T-helper 2 cell treated with Interferon-gamma antibody and Interleukin-4, amounts not matched to agents 5 μg/mL and 100 μg/mL, for 36 hours (primary cell): ENCODE results near the gene TNFSF9.

ENCODE experiments used
- DNase-seq: peaks from one replicate; pipeline ENCODE4 v3.0.0; 2021; ENCODE audit warnings: low spot score
- H3K27ac Mint-ChIP-seq: one replicate; pipeline ENCODE4 v1.8.0; 2021; ENCODE audit warnings: mild to moderate bottlenecking, mixed read lengths
- H3K27me3 Mint-ChIP-seq: one replicate; pipeline ENCODE4 v1.8.0; 2021; ENCODE audit warnings: low read depth, mixed read lengths
- H3K36me3 Mint-ChIP-seq: one replicate; pipeline ENCODE4 v1.8.0; 2021; ENCODE audit warnings: low read depth, mixed read lengths
- H3K4me1 Mint-ChIP-seq: one replicate; pipeline ENCODE4 v1.8.0; 2021; ENCODE audit warnings: low read depth, mixed read lengths
- H3K4me3 Mint-ChIP-seq: one replicate; pipeline ENCODE4 v1.8.0; 2022; ENCODE audit warnings: mild to moderate bottlenecking, moderate library complexity, mixed read lengths
- H3K9me3 Mint-ChIP-seq: one replicate; pipeline ENCODE4 v1.8.0; 2021; ENCODE audit warnings: mixed read lengths

Gene TNFSF9, protein sequence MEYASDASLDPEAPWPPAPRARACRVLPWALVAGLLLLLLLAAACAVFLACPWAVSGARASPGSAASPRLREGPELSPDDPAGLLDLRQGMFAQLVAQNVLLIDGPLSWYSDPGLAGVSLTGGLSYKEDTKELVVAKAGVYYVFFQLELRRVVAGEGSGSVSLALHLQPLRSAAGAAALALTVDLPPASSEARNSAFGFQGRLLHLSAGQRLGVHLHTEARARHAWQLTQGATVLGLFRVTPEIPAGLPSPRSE

GRCh38 chr19:6530386-6531162, at the start of gene TNFSF9:
Gene TNFSF9 (plus strand): TSS chr19:6531026. CDS start chr19:6531037, 11 bp downstream.
- Mint-ChIP-seq H3K4me1 (peaks cover 29% of the 10 kb centered on the region), H3K4me3 (peak within 1 kb of the TSS; percentile 83), H3K9me3 (no peaks in the 10 kb centered on the region), H3K27ac (peak within 1 kb of the TSS; percentile 35), H3K27me3 (peaks cover 41% of the 10 kb centered on the region), H3K36me3 (no peaks in the 10 kb centered on the region)
- peak; percentile 86 for DNase-seq

DNA sequence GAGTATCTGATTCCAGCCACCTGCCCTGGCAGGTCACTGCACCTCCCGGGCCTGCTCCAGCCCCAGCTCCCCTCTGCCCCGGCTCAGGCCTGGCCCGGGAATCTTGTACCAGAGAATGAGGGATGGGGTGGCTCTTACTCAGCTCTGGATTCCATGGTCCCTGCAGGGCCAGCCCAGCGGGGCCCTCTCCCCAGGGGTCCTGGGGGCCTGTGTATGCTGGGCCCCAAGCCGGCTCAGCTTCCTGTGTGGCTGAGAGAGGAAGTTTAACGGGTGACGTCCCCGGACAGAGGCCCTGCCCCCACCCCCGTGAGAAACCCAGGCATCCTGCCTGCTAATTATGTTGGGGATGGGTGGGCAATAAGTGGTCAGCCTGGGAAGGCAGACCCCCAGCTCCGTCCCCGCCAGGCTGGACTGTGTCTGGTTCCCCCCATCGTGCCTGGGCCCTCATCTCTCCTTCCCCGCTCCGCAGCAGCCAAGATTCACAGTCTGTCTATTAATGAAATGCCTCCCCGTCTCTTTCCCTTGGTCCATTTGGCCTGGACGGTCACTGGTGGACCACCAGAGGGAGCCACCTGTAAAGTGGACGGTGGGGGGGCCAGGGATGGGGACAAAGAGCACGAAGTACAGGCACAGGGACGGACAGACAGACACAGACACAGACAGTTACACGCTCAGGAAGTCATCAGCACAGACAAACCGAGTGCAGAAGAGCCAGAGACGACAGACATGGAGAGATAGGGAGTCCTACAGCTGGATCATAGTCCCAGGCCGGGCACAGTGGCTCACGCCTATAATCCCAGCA, 49.1 kb upstream of the TNFSF9 start, which contains the start of gene DENND1C:
Gene DENND1C (minus strand): TSS at position 247 of the 802 bp plus-strand sequence. CDS start 92 bp downstream, at position 155.
- H3K4me3 Mint-ChIP-seq = peak within 1 kb of the TSS; percentile 98
- DNase-seq = peak; percentile 60

GRCh38 chr19:6482343-6482686, 48.5 kb upstream of the TNFSF9 start:
- Mint-ChIP-seq H3K27ac (peak overlapping the region; percentile 94), H3K9me3 (no peaks in the 10 kb centered on the region), H3K27me3 (no peaks in the 10 kb centered on the region), H3K4me3 (peak overlapping the region; percentile 98), H3K4me1 (peaks cover 24% of the 10 kb centered on the region), H3K36me3 (peaks cover 7% of the 10 kb centered on the region)
- no peak for DNase-seq

More for the DNA sequence above, 49.1 kb upstream of the TNFSF9 start, which contains the start of gene DENND1C:
- Mint-ChIP-seq H3K4me1 (peaks cover 24% of the 10 kb centered on the region), H3K36me3 (peaks cover 9% of the 10 kb centered on the region), H3K27ac (peak within 1 kb of the TSS; percentile 94), H3K27me3 (no peaks in the 10 kb centered on the region), H3K9me3 (no peaks in the 10 kb centered on the region)

GRCh38 chr19:6483235-6483634, 47.6 kb upstream of the TNFSF9 start:
- no peaks in the 10 kb centered on the region for H3K27me3 Mint-ChIP-seq
- no peak overlapping the region for H3K4me3 Mint-ChIP-seq
- no peaks in the 10 kb centered on the region for H3K9me3 Mint-ChIP-seq
- H3K4me1 Mint-ChIP-seq = peaks cover 24% of the 10 kb centered on the region
- peak overlapping the region; percentile 16 for H3K27ac Mint-ChIP-seq
- peaks cover 7% of the 10 kb centered on the region for H3K36me3 Mint-ChIP-seq
- DNase-seq = no peak

DNA sequence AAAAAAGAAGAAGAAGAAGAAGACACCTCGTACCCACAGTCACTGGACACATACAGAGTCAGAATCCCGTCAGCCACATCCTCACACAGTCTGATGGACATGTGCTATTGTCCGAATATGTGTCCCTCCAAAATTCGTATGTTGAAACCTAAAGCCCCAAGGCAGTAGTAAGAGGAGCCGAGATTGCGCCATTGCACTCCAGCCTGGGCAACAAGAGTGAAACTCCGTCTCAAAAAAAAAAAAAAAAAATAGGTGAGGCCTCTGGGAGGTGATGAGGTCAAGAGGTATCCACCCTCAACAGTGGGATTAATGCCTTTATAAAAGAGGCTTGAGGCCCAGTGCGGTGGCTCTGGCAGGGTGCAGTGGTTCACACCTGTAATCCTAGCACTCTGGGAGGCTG, 46.6 kb upstream of the TNFSF9 start:
- Mint-ChIP-seq H3K4me1 (peaks cover 26% of the 10 kb centered on the region), H3K36me3 (peaks cover 7% of the 10 kb centered on the region), H3K9me3 (no peaks in the 10 kb centered on the region), H3K27ac (no peak overlapping the region), H3K27me3 (no peaks in the 10 kb centered on the region), H3K4me3 (no peak overlapping the region)
- DNase-seq = no peak

- peaks cover 6% of the 10 kb centered on the region for H3K36me3 Mint-ChIP-seq
- no peaks in the 10 kb centered on the region for H3K27me3 Mint-ChIP-seq
- no peak overlapping the region for H3K27ac Mint-ChIP-seq
- no peaks in the 10 kb centered on the region for H3K9me3 Mint-ChIP-seq
- H3K4me3 Mint-ChIP-seq = no peak overlapping the region
- DNase-seq = no peak
- H3K4me1 Mint-ChIP-seq = peaks cover 31% of the 10 kb centered on the region
These were observed 46.0 kb upstream of the TNFSF9 start for GRCh38 chr19:6484831-6485230.

- H3K9me3 Mint-ChIP-seq = peaks cover 9% of the 10 kb centered on the region
- peak overlapping the region; percentile 84 for H3K27ac Mint-ChIP-seq
- no peak for DNase-seq
- H3K36me3 Mint-ChIP-seq = no peaks in the 10 kb centered on the region
- H3K4me1 Mint-ChIP-seq = peaks cover 12% of the 10 kb centered on the region
- peak overlapping the region; percentile 59 for H3K4me3 Mint-ChIP-seq
- no peaks in the 10 kb centered on the region for H3K27me3 Mint-ChIP-seq
These were observed 41.4 kb upstream of the TNFSF9 start for GRCh38 chr19:6489278-6490061.

GRCh38 chr19:6490134-6490533, 40.7 kb upstream of the TNFSF9 start:
- Mint-ChIP-seq H3K4me1 (peaks cover 12% of the 10 kb centered on the region), H3K27ac (peak overlapping the region; percentile 84), H3K4me3 (peak overlapping the region; percentile 59), H3K9me3 (peaks cover 9% of the 10 kb centered on the region), H3K27me3 (no peaks in the 10 kb centered on the region), H3K36me3 (no peaks in the 10 kb centered on the region)
- DNase-seq = no peak

GRCh38 chr19:6491802-6492592, 38.8 kb upstream of the TNFSF9 start:
- no peak overlapping the region for H3K4me3 Mint-ChIP-seq
- H3K9me3 Mint-ChIP-seq = peaks cover 9% of the 10 kb centered on the region
- no peak for DNase-seq
- H3K36me3 Mint-ChIP-seq = no peaks in the 10 kb centered on the region
- no peaks in the 10 kb centered on the region for H3K27me3 Mint-ChIP-seq
- H3K27ac Mint-ChIP-seq = no peak overlapping the region
- peaks cover 12% of the 10 kb centered on the region for H3K4me1 Mint-ChIP-seq

DNA sequence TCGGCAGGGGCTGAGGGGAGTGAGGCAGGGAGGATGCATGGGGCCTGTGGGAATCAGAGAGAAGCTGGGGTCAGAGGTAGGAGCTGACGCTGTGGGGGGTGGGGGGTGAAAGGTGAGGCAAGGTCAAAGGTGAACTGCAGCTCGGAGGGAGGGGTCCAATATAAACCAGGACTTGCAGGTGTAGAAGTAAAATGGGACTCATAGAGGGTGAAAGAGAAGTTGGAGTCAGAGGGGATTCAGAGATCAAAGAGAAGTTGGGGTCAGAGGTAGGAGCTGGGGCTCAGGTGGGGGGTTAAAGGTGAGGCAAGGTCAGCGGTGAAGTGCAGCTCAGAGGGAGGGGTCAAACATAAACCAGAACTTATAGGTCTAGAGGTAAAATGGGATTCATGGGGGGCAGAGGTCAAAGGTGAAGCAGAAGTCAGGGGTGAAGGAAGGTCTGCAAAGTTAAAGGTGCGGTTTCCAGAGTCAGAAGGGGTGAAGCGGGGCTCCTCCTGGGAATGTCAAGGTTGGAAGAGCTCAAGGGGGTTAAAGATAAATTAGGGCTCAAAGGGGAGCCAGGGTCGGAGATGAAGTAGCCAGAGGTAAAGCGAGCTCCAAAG, 36.3 kb upstream of the TNFSF9 start:
- Mint-ChIP-seq H3K27ac (no peak overlapping the region), H3K36me3 (no peaks in the 10 kb centered on the region), H3K4me1 (peaks cover 14% of the 10 kb centered on the region)

GRCh38 chr19:6495947-6496346, 34.9 kb upstream of the TNFSF9 start:
- no peak overlapping the region for H3K27ac Mint-ChIP-seq

More for the DNA sequence above, 36.3 kb upstream of the TNFSF9 start:
- no peaks in the 10 kb centered on the region for H3K27me3 Mint-ChIP-seq
- DNase-seq = no peak
- H3K4me3 Mint-ChIP-seq = no peak overlapping the region
- peaks cover 9% of the 10 kb centered on the region for H3K9me3 Mint-ChIP-seq

GRCh38 chr19:6498294-6499036, 32.4 kb upstream of the TNFSF9 start:
- no peak for DNase-seq
- Mint-ChIP-seq H3K9me3 (no peaks in the 10 kb centered on the region), H3K27ac (no peak overlapping the region), H3K4me1 (peaks cover 9% of the 10 kb centered on the region), H3K27me3 (peaks cover 6% of the 10 kb centered on the region), H3K36me3 (peaks cover 1% of the 10 kb centered on the region), H3K4me3 (peak overlapping the region; percentile 36)

More at GRCh38 chr19:6495947-6496346, 34.9 kb upstream of the TNFSF9 start:
- Mint-ChIP-seq H3K4me3 (no peak overlapping the region), H3K36me3 (no peaks in the 10 kb centered on the region), H3K9me3 (peaks cover 9% of the 10 kb centered on the region), H3K4me1 (peaks cover 6% of the 10 kb centered on the region), H3K27me3 (no peaks in the 10 kb centered on the region)
- no peak for DNase-seq
